Astrocyte of the cerebellum (primary cell): ENCODE results near the gene PTGS2.

Experiments
- DNase-seq: peaks from one replicate; pipeline ENCODE4 v3.0.0-alpha.2; 2011; ENCODE audit warnings: low read depth
- H3K4me3 ChIP-seq: 2 replicates; pipeline ENCODE4 v1.5.1; 2011; ENCODE audit warnings: mild to moderate bottlenecking, low read depth, low read length, moderate library complexity
- CTCF ChIP-seq: IDR thresholded peaks from 2 replicates; pipeline ENCODE4 v1.5.1; 2012; ENCODE audit warnings: low read length, low read depth, moderate library complexity, mild to moderate bottlenecking; ENCODE audit errors: missing control alignments
- in situ Hi-C: cut with HindIII; loops from 2 replicates; pipeline ENCODE4 v1.10.0; 2017; ENCODE audit warnings: low sequenced_read_pairs

Gene PTGS2

GRCh38 chr1:186703209-186703766 lies 23.1 kb upstream of the PTGS2 start:
- no peak for DNase-seq
- no peak for TF ChIP-seq CTCF
- no peak overlapping the region for H3K4me3 ChIP-seq
- in situ Hi-C loops, result no loop called here

- no peak for TF ChIP-seq CTCF
- DNase-seq, result no peak
- no peak overlapping the region for H3K4me3 ChIP-seq
- in situ Hi-C loops, result no loop called here
These were observed 20.5 kb upstream of the PTGS2 start for GRCh38 chr1:186700722-186701121.

- H3K4me3 ChIP-seq, result no peak overlapping the region
- in situ Hi-C loops, result loop anchor here (5.0 kb wide), 1 partner anchor 78 kb away; no protein-coding TSS in a partner anchor
- TF ChIP-seq CTCF, result no peak
- DNase-seq, result no peak
These were observed 19.3 kb upstream of the PTGS2 start for GRCh38 chr1:186699519-186699918.

GRCh38 chr1:186689907-186690306 lies 9.7 kb upstream of the PTGS2 start:
- no peak overlapping the region for H3K4me3 ChIP-seq
- in situ Hi-C loops, result no loop called here
- no peak for TF ChIP-seq CTCF
- DNase-seq, result no peak

- in situ Hi-C loops, result no loop called here
- no peak for DNase-seq
- TF ChIP-seq CTCF, result no peak
- no peak overlapping the region for H3K4me3 ChIP-seq
These were observed 9.2 kb upstream of the PTGS2 start for GRCh38 chr1:186689376-186689775.

- no peak for DNase-seq
- no peak for TF ChIP-seq CTCF
- no peak overlapping the region for H3K4me3 ChIP-seq
- in situ Hi-C loops, result no loop called here
These were observed 3.6 kb upstream of the PTGS2 start for GRCh38 chr1:186683652-186684410.
